HG03460 (cell line): ENCODE results near the gene ELL2.
A peak's percentile ranks its signal among the peaks of the same experiment; 100 is the strongest.

Experiments used
- ATAC-seq: cut with Tn5 transposase; IDR thresholded peaks from one replicate; pipeline ENCODE4 v1.9.1; 2021; ENCODE audit not compliant: unreplicated experiment

The ELL2 gene

DNA sequence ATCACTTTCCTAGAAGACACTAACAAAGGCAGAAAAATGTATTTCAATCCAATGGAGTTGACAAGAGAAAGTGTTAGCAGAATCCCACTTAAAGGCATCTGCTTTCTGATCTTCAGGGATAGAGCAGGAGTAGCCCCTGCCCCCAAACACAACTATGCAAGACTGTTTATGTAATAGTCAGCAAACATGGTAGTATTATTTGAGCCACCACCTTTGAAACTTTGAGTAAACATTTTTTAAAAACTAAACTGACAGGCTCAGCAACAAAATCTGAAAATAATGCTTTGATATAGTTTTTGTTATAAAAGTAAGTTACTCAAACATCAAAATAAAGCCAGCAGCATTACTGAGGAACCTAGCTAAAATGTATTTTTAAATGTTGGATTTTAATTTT, 4.8 kb downstream of the ELL2 start:
- no peak for ATAC-seq

- ATAC-seq, result no peak
Observed at GRCh38 chr5:95956021-95956899, 5.4 kb downstream of the ELL2 start.

GRCh38 chr5:95954716-95955115, 6.9 kb downstream of the ELL2 start:
- ATAC-seq, result no peak

DNA sequence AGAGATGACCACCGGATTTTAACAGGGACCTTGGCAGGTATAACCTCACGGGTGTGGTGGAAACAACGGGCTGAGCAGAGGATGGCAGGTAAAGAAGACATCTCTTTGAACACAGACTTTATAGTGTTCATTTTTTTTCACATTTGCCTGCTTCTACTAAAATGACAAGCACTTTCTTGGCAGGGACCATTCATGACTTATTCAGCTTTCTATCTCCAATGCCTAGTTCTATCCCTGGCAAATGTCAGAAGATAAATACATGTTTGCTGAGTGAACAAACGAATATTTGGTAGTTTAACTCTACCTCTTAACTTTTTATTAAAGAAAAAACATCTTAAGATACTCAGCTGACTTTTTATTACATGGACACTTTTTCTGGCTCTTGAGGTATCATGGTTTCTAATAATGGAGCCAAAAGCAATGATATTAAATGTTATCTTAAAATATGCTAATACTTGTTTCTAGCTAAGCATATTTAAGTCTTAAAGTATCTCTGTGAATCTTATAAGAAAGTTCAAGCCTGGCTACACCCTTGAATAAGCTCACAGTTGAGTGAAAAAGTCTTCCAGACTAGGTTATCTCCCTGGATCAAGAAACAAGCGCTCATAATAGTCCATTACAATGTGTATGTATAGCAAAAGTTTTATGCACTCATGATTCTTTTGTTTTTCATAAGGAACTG, 8.5 kb downstream of the ELL2 start:
- no peak for ATAC-seq

DNA sequence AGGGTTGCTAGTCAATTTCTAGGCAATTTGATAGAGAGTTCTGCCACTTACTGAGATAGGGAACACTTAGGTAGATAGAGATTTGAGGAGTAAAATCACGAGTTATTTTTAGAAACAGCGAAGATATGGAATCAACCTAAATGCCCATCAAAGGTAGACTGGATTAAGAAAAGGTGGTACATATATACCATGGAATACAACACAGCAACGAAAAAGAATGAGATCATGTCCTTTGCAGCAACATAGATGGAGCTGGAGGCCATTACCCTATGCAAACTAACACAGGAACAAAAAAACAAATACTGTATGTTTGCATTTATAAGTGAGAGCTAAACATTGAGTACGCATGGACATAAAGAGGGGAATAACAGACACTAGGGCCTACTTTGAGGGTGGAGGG, 9.7 kb downstream of the ELL2 start:
- ATAC-seq, result no peak

DNA sequence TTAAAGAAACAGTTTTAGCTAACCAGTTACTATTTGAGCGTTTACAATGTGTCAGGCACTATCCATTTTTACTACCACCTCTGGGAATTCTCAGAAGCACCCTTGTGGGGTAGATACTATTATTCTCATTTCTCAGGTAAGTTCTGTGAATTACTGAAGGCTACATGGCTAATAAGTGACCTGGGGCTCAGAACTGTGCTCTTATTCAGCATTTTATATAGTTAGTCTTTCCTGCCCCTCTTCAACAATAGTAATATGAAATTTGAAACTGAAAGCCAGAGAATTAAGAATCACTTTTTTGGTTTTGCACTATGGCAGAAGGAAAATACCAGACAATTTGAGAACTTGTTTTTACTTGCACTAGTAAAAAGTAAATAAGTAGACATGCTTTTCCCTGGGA, 11.8 kb downstream of the ELL2 start:
- peak; percentile 93 for ATAC-seq

DNA sequence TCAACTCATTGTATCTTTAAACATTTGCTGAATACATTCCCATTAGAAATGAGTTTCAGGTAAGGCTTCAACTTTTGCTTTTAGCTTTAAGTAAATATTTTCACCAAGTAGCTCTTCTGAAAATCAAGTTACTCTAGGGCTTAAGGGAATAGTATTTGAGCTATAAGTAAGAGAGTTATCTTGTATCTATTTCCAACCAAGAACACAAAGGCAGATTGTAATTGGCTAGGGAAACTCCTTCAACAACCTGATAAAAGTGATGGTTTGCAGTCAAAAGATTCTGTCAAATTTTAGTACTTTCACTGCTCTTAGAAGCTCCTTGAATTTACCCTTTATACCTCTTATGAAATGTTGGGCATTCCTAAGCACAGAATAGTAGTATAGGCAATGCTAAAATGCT, 13.0 kb downstream of the ELL2 start:
- no peak for ATAC-seq

- ATAC-seq, result no peak
Observed at GRCh38 chr5:95946451-95946850, 15.2 kb downstream of the ELL2 start.

DNA sequence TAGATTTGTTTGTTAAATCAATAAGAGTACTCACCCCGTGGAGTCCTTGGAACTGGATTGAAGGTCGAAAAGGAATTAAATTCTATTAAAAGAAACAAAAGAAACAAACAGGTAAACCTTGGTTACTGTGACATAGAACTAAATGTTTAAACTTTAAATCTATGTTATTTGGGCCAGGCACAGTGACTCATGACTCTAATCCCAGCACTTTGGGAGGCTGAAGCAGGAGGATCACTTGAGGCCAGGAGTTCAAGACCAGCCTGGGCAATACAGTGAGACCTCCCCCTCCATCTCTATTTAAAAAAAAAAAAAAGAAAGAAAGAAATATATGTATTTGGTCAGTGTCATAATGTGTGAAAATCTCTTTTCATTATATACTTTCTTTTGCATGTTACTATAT, 18.7 kb downstream of the ELL2 start:
- ATAC-seq, result no peak

DNA sequence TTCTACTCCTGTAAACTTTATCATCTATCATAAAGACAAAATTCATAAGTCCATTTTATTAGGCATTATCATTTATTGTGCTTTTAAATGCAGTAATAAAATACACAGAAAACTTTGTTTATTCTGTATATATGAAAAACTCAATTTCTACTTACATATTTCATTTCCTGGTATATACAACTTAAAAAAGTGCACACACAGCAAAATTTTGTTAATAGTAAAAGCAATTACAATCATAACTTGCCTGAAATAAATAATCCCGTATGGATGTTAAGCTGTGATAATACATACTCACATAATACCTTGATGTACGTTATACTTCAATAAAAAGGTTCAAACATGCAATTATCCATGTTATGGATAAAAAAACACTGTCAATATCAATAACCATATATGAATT, 19.2 kb downstream of the ELL2 start:
- no peak for ATAC-seq

DNA sequence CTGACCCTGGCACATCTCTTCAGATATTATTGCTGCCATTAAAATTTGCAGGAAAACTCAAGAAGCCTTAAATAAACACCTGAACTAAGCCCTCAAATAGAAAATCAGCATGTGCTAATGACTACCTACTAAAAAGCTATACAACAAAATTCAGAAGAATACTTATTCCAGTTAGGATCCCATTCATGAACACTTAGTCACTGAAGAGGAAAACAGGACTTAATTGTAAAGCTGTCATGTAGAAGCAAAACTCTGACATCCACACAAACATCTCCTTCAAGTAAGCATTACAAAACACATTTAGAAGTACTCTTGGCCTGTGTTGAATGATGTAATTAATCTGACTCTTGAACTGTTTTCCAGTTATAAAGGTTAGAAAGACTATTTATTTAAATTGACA, 19.9 kb downstream of the ELL2 start:
- no peak for ATAC-seq

GRCh38 chr5:95940758-95941682, 20.6 kb downstream of the ELL2 start:
- ATAC-seq, result no peak

DNA sequence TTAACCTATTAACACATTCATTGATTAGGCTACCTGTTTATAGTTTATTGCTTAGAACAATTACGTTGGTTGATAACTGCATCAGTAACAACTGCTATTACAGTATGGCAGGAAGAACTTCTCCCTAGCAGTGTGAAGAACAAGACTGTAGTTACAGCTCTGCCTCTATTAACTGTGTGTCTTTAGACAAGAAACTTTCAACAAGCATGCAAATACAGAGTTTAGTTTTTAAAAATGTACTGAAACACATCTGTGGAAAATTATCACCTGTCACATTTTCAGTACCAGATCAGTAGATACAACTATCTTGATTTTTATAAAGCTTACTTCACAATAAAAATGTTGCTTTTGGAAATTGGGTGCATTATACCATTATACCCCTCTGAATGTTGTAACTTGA, 22.2 kb downstream of the ELL2 start:
- peak; percentile 73 for ATAC-seq

- no peak for ATAC-seq
Observed at GRCh38 chr5:95938766-95939165, 22.9 kb downstream of the ELL2 start.

DNA sequence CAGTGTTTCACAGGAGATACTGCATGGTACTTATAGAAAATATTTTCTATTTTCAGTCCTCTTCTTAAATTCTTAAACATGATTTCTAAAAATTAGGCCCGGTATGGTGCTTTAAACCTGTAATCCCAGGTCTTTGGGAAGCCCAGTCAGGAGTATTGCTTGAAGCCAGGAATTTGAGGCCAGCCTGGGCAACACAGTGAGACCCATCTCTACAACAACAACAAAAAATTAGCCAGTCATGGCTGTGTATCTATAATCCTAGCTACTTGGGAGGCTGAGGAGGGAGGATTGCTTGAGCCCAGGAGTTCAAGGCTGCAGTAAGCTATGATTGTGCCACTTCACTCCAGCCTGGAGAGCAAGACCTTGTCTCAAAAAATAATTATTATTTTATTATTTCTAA, 23.3 kb downstream of the ELL2 start:
- ATAC-seq, result no peak

GRCh38 chr5:95937607-95938152, 24.0 kb downstream of the ELL2 start:
- ATAC-seq, result no peak

GRCh38 chr5:95936812-95937397, 24.7 kb downstream of the ELL2 start:
- ATAC-seq, result no peak

GRCh38 chr5:95935553-95936100, 26.0 kb downstream of the ELL2 start:
- no peak for ATAC-seq

- ATAC-seq, result no peak
Observed at GRCh38 chr5:95934207-95934804, 27.3 kb downstream of the ELL2 start.

DNA sequence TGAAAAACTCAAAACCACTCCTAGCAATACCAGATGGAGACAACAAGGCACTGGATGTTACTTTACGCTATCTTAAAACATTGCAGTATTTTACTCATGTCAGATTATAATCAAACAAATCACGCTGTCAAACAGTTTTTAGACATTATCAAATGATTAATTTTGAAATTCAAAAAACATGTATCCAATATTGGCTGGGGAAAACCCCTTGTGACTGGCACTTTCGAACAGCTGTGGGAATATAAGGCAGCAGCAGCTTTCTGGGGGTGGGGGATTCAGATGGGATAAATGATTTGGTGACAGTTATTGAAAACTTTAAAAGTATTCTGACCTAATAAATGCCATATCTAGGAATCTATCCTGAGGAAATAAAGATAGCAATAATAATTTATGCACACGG, 28.7 kb downstream of the ELL2 start:
- ATAC-seq, result no peak
